GM23338 (cell line): Measurements from ENCODE around the gene CCL13. TPM values are rescaled to one million over a fixed set of nuclear protein-coding genes. Genes with fewer than 3 reads are reported as not detected.

Source experiments
- ATAC-seq: fragments of 200-7000 bp; cut with Tn5 transposase; 3 replicates; pipeline ENCODE4 v1.9.1; 2020
- DNase-seq: peaks from one replicate; pipeline ENCODE4 v3.0.0-alpha.2; 2015; ENCODE audit warnings: low spot score
- H2AFZ ChIP-seq: fragments of 200-600 bp; sonication (generic); 2 replicates; pipeline ENCODE4 v1.8.0; 2016; ENCODE audit warnings: antibody characterized with exemption, mild to moderate bottlenecking, moderate library complexity
- H3F3A ChIP-seq: fragments of 200-600 bp; sonication (generic); replicated peaks from 2 replicates; pipeline ENCODE4 v1.8.0; 2017; ENCODE audit warnings: antibody characterized with exemption, mixed run types, low read depth
- H3K27ac ChIP-seq: fragments of 200-600 bp; sonication (generic); 2 replicates; pipeline ENCODE4 v1.6.1; 2016; ENCODE audit warnings: low read depth
- H3K27me3 ChIP-seq: fragments of 200-600 bp; sonication (generic); 2 replicates; pipeline ENCODE4 v1.8.0; 2016; ENCODE audit warnings: mild to moderate bottlenecking, mixed run types, moderate library complexity; ENCODE audit not compliant: insufficient read depth
- H3K36me3 ChIP-seq: fragments of 200-600 bp; sonication (generic); 2 replicates; pipeline ENCODE4 v1.8.0; 2016; ENCODE audit warnings: mild to moderate bottlenecking; ENCODE audit not compliant: insufficient read depth
- H3K4me1 ChIP-seq: fragments of 200-600 bp; sonication (generic); 2 replicates; pipeline ENCODE4 v1.8.0; 2016; ENCODE audit warnings: mild to moderate bottlenecking, moderate library complexity; ENCODE audit not compliant: insufficient read depth
- H3K4me2 ChIP-seq: fragments of 200-600 bp; sonication (generic); 2 replicates; pipeline ENCODE4 v1.7.1; 2017; ENCODE audit warnings: mixed run types
- H3K4me3 ChIP-seq: fragments of 200-600 bp; sonication (generic); 2 replicates; pipeline ENCODE4 v1.6.1; 2016; ENCODE audit warnings: mixed run types
- H3K79me2 ChIP-seq: fragments of 200-600 bp; sonication (generic); replicated peaks from 2 replicates; pipeline ENCODE4 v1.8.0; 2017; ENCODE audit warnings: mild to moderate bottlenecking; ENCODE audit not compliant: insufficient read depth
- H3K9me2 ChIP-seq: fragments of 200-600 bp; sonication (generic); 2 replicates; pipeline ENCODE4 v1.8.0; 2017; ENCODE audit not compliant: insufficient read depth
- H4K20me1 ChIP-seq: fragments of 200-600 bp; sonication (generic); replicated peaks from 2 replicates; pipeline ENCODE4 v1.8.0; 2017; ENCODE audit warnings: mild to moderate bottlenecking; ENCODE audit not compliant: insufficient read depth
- H3K27ac Mint-ChIP-seq: 2 replicates; pipeline ENCODE4 v1.8.0; 2020; ENCODE audit warnings: inconsistent platforms, mild to moderate bottlenecking, moderate library complexity, mixed read lengths
- H3K27me3 Mint-ChIP-seq: 3 replicates; pipeline ENCODE4 v1.8.0; 2022; ENCODE audit warnings: low read depth, mild to moderate bottlenecking, moderate library complexity, mixed read lengths, inconsistent platforms; ENCODE audit not compliant: insufficient read depth, poor library complexity
- H3K36me3 Mint-ChIP-seq: 3 replicates; pipeline ENCODE4 v1.8.0; 2021; ENCODE audit warnings: low read depth, mild to moderate bottlenecking, inconsistent platforms, moderate library complexity, mixed read lengths
- H3K4me1 Mint-ChIP-seq: 3 replicates; pipeline ENCODE4 v1.8.0; 2020; ENCODE audit warnings: mild to moderate bottlenecking, inconsistent platforms, mixed read lengths
- H3K4me3 Mint-ChIP-seq: 3 replicates; pipeline ENCODE4 v1.8.0; 2021; ENCODE audit warnings: moderate library complexity, mild to moderate bottlenecking, inconsistent platforms, mixed read lengths
- H3K9me3 Mint-ChIP-seq: 3 replicates; pipeline ENCODE4 v1.8.0; 2020; ENCODE audit warnings: moderate library complexity, mild to moderate bottlenecking, inconsistent platforms, mixed read lengths
- CREB1 ChIP-seq: fragments of 250-450 bp; sonication (Bioruptor Pico); IDR thresholded peaks from 2 replicates; pipeline ENCODE4 v1.5.0; 2020; ENCODE audit warnings: low read depth, mild to moderate bottlenecking, moderate library complexity
- JUNB ChIP-seq: IDR thresholded peaks from one replicate; pipeline ENCODE4 v1.6.1; 2016; ENCODE audit warnings: antibody characterized with exemption; ENCODE audit not compliant: unreplicated experiment
- NANOG ChIP-seq: IDR thresholded peaks from 2 replicates; pipeline ENCODE4 v1.6.1; 2016; ENCODE audit warnings: antibody characterized with exemption, borderline replicate concordance
- POLR2AphosphoS5 ChIP-seq: IDR thresholded peaks from 2 replicates; pipeline ENCODE4 v1.6.1; 2016; ENCODE audit warnings: antibody characterized with exemption, low read depth
- ZNF114 ChIP-seq: fragments of 250-450 bp; sonication (Bioruptor Pico); IDR thresholded peaks from 2 replicates; pipeline ENCODE4 v1.5.0; 2020; ENCODE audit warnings: mild to moderate bottlenecking, moderate library complexity
- ZNF331 ChIP-seq: fragments of 250-450 bp; sonication (Bioruptor Pico); IDR thresholded peaks from 2 replicates; pipeline ENCODE4 v1.5.0; 2020; ENCODE audit warnings: low read depth, mild to moderate bottlenecking, moderate library complexity
- polyA plus RNA-seq: library from polyadenylated mRNA; unstranded; fragments of >200 nt; fragmentation: Nextera tagmentation; extraction: Ambion mirVana; gene quantifications from 2 replicates; pipeline ENCODE4 v1.2.1, GENCODE V29; 2016
- total RNA-seq: library from RNA; depleted of rRNA; stranded (reverse); fragments of >200 nt; shearing (Covaris generic); gene quantifications from 2 replicates; pipeline ENCODE4 v1.2.3, GENCODE V29; 2014
- TF ChIP-seq, protein P1 (sequence below): IDR thresholded peaks from one replicate; pipeline ENCODE4 v1.6.1; 2018; ENCODE audit warnings: antibody characterized with exemption; ENCODE audit not compliant: unreplicated experiment
- TF ChIP-seq, protein P2 (sequence below): IDR thresholded peaks from 2 replicates; pipeline ENCODE4 v1.6.1; 2016; ENCODE audit warnings: antibody characterized with exemption

Gene CCL13
- total and polyA plus RNA-seq, 2 experiments from 2014 or later: not detected

DNA sequence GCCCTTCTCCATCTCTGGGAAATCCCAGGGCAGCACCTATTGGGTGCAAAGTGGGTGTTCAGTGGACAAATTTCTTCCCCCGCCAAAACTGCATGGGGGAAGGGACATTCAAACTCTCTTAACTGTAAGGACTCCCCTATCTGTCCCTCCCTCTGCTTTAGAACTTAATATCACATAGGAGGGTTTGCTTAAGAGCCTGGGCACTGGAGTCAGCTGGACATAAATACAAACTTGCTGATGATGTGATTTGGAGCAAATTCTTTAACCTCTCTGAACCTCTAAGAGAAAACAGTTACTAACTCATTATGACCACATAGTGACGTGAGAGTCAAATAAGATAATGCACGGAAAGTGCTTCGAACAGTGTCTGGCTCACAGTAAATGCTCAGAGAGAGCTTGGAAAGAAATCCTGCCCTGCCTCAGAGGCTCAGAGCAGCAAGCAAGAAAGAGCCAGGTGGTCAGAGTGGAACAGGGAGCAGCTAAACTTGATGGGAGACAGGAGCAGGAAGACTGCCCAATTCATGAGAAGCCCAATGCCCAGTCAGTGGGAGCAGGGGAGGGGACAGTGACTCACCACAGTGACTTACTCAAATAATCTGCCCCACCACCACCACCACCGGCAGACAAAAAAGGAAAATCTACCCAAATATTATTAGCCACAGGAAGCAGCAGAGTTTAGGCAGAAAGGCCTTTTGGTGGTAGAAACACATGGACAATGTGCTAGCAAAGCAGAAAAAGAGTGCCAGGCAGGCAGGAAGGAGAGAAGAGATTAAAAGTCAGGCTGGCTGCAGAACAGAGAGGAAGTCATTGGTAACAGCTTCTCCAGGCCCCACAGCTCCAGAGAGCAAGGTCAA lies 30.6 kb downstream of the CCL13 start (continued):
- TF ChIP-seq, protein P1, sequence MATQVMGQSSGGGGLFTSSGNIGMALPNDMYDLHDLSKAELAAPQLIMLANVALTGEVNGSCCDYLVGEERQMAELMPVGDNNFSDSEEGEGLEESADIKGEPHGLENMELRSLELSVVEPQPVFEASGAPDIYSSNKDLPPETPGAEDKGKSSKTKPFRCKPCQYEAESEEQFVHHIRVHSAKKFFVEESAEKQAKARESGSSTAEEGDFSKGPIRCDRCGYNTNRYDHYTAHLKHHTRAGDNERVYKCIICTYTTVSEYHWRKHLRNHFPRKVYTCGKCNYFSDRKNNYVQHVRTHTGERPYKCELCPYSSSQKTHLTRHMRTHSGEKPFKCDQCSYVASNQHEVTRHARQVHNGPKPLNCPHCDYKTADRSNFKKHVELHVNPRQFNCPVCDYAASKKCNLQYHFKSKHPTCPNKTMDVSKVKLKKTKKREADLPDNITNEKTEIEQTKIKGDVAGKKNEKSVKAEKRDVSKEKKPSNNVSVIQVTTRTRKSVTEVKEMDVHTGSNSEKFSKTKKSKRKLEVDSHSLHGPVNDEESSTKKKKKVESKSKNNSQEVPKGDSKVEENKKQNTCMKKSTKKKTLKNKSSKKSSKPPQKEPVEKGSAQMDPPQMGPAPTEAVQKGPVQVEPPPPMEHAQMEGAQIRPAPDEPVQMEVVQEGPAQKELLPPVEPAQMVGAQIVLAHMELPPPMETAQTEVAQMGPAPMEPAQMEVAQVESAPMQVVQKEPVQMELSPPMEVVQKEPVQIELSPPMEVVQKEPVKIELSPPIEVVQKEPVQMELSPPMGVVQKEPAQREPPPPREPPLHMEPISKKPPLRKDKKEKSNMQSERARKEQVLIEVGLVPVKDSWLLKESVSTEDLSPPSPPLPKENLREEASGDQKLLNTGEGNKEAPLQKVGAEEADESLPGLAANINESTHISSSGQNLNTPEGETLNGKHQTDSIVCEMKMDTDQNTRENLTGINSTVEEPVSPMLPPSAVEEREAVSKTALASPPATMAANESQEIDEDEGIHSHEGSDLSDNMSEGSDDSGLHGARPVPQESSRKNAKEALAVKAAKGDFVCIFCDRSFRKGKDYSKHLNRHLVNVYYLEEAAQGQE: no peak
- TF ChIP-seq CREB1 (CRISPR knock-in tag) (no peak), JUNB (no peak), POLR2AphosphoS5 (no peak), NANOG (no peak), ZNF114 (CRISPR knock-in tag) (no peak)

DNA sequence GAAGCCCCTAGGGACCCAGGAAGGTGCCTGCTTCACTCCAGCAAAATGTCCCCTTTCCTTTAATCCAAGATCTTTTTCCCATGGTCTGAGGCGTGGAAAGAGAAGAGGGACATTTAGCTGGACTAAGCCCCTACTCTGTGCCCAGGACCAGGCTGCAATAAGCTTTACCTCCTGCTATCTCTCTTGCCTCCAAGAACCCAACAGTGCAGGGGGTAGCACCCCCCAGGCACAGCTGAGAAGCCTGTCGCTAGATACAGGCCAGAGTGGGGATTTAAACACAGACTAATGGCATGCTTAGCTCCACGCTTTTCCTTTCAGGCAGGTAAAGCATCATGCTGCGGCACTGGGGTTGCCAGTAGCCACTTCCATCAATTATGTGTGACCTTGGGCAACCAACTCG lies 31.3 kb downstream of the CCL13 start:
- H3K4me1 Mint-ChIP-seq: no peaks in the 10 kb centered on the region
- Histone ChIP-seq H2AFZ (no peak overlapping the region), H4K20me1 (no peaks in the 10 kb centered on the region), H3F3A (no peaks in the 10 kb centered on the region), H3K4me1 (no peaks in the 10 kb centered on the region), H3K9me2 (peaks cover 9% of the 10 kb centered on the region), H3K27me3 (no peaks in the 10 kb centered on the region), H3K27ac (no peak overlapping the region), H3K4me3 (no peak overlapping the region), H3K4me2 (no peak overlapping the region), H3K79me2 (no peaks in the 10 kb centered on the region), H3K36me3 (no peaks in the 10 kb centered on the region)
- H3K4me3 Mint-ChIP-seq: no peak overlapping the region
- ATAC-seq (no peak), DNase-seq (no peak)
- TF ChIP-seq JUNB (no peak), POLR2AphosphoS5 (no peak), ZNF331 (CRISPR knock-in tag) (no peak), NANOG (no peak)
- TF ChIP-seq, protein P2, sequence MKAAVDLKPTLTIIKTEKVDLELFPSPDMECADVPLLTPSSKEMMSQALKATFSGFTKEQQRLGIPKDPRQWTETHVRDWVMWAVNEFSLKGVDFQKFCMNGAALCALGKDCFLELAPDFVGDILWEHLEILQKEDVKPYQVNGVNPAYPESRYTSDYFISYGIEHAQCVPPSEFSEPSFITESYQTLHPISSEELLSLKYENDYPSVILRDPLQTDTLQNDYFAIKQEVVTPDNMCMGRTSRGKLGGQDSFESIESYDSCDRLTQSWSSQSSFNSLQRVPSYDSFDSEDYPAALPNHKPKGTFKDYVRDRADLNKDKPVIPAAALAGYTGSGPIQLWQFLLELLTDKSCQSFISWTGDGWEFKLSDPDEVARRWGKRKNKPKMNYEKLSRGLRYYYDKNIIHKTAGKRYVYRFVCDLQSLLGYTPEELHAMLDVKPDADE: no peak
- H3K27ac Mint-ChIP-seq: no peak overlapping the region
- no peaks in the 10 kb centered on the region for H3K36me3 Mint-ChIP-seq
- H3K9me3 Mint-ChIP-seq: no peaks in the 10 kb centered on the region
- H3K27me3 Mint-ChIP-seq: no peaks in the 10 kb centered on the region
